HG03521 (cell line): ENCODE data around the gene VGF.
"Not testable (repeated sequence)": the region's sequence is repeated elsewhere in the genome, so short reads cannot be mapped to it uniquely, and the experiment has no call there.

Experiments
- ATAC-seq: cut with Tn5 transposase; IDR thresholded peaks from one replicate; pipeline ENCODE4 v1.9.1; 2021; ENCODE audit warnings: mild to moderate bottlenecking, moderate library complexity; ENCODE audit not compliant: unreplicated experiment

The VGF gene

DNA sequence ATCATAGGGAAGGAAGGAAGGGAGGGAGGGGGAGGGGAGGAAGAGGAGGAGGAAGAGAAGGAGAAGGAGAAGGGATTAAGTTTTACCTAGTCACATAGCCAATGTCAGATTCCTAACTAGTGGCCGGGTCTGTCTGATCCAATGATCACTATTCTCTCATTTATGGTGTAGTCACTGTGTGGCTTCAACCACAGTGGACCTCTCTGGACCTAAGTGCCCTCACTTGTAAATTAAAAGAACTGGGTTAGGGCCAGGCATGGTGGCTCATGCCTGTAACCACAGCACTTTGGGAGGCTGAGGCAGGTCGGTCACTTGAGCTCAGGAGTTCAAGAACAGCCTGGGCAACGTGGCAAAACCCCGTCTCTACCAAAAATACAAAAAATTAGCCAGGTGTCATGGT is 45.1 kb downstream of the VGF start:
- no peak for ATAC-seq

- ATAC-seq, result no peak
These were observed 45.5 kb downstream of the VGF start for GRCh38 chr7:101119876-101120275.

DNA sequence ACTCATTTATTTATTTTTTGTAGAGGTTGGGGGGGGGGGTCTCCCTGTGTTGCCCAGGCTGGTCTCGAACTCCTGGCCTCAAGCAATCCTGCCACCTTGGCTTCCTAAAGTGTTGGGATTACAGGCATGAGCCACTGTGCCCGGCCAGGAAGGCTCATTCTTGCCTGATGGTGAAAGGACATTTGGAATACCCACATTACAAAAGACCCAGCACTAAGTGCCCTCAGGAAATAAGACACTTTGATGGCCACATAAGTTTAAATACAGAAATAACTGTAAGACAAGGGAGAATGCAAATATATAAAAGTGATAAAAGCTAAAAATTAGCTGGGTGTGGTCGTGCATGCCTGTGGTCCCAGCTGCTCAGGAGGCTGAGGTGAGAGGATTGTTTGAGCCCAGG is 46.5 kb downstream of the VGF start:
- ATAC-seq, result no peak

DNA sequence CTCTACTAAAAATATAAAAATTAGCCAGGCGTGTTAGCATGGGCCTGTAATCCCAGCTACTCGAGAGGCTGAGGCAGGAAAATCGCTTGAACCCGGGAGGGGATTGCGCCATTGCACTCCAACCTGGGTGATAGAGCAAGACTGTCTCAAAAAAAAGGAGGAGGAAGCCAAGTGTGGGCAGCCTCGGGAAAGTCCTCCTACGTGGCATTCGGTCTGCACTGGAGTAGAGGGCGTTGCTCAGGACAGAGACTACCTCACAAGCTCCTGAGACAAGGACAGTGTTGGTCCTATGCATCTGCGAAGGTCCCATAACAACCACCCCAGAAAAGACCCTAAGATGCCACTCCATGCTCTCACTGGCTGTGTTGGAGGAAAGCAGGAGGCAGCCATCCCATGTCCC is 48.5 kb downstream of the VGF start:
- ATAC-seq, result no peak

GRCh38 chr7:101115215-101115614 is 50.2 kb downstream of the VGF start:
- no peak for ATAC-seq

DNA sequence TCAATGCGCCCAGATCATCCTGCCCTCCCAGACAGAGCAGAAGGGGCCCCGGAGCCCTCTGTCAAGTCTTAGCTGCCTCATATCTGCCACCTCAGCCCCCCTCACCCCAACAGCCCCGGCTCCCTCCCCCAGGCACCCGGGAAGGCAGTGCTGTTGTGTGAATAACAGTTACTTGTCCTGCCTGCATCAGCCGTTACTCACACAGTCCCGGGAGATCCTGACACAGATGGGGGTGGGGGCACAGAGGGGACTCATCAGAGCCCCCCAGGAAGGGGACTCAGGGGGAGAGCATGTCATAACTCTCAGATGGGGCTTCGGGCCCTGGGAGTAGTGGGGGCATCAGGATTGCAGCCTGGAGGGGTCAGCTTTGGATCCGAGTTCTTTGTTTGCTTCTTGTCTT is 50.9 kb downstream of the VGF start:
- no peak for ATAC-seq

- ATAC-seq, result no peak
These were observed 51.5 kb downstream of the VGF start for GRCh38 chr7:101113836-101114235.

- not testable (repeated sequence) for ATAC-seq
These were observed 52.2 kb downstream of the VGF start for GRCh38 chr7:101113140-101113539.
